ENCODE measurements around the gene WDFY4.

WDFY4 gene

GRCh38 chr10:48856855-48857254, 172.2 kb downstream of the WDFY4 start:
- H3K4me3 ChIP-seq (ENCODE audit: low read depth, low read length): no peak overlapping the region
- H3K4me1 ChIP-seq: no peaks in the 10 kb centered on the region
- H3K27me3 ChIP-seq: no peaks in the 10 kb centered on the region; the same call in 1 of the 2 replicates
- no peaks in the 10 kb centered on the region for H3K9me3 ChIP-seq
- TF ChIP-seq, protein P1, sequence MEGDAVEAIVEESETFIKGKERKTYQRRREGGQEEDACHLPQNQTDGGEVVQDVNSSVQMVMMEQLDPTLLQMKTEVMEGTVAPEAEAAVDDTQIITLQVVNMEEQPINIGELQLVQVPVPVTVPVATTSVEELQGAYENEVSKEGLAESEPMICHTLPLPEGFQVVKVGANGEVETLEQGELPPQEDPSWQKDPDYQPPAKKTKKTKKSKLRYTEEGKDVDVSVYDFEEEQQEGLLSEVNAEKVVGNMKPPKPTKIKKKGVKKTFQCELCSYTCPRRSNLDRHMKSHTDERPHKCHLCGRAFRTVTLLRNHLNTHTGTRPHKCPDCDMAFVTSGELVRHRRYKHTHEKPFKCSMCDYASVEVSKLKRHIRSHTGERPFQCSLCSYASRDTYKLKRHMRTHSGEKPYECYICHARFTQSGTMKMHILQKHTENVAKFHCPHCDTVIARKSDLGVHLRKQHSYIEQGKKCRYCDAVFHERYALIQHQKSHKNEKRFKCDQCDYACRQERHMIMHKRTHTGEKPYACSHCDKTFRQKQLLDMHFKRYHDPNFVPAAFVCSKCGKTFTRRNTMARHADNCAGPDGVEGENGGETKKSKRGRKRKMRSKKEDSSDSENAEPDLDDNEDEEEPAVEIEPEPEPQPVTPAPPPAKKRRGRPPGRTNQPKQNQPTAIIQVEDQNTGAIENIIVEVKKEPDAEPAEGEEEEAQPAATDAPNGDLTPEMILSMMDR (IDR thresholded peaks at IDR 0.05; ENCODE audit: low read depth, low read length): no peak
- H3K36me3 ChIP-seq: no peaks in the 10 kb centered on the region
- DNase-seq: no peak

- no peak for DNase-seq
- TF ChIP-seq, protein P1 (IDR thresholded peaks at IDR 0.05; ENCODE audit: low read depth, low read length): no peak
- H3K27me3 ChIP-seq: no peaks in the 10 kb centered on the region
- no peaks in the 10 kb centered on the region for H3K9me3 ChIP-seq
- no peak overlapping the region for H3K4me3 ChIP-seq (ENCODE audit: low read depth, low read length)
- H3K36me3 ChIP-seq: no peaks in the 10 kb centered on the region
- no peaks in the 10 kb centered on the region for H3K4me1 ChIP-seq
Measured at GRCh38 chr10:48872234-48872633, 187.6 kb downstream of the WDFY4 start.

GRCh38 chr10:48878091-48878490, 193.4 kb downstream of the WDFY4 start:
- TF ChIP-seq, protein P1 (IDR thresholded peaks at IDR 0.05; ENCODE audit: low read depth, low read length): no peak
- Histone ChIP-seq H3K27me3 (no peaks in the 10 kb centered on the region), H3K4me3 (ENCODE audit: low read depth, low read length) (no peak overlapping the region), H3K4me1 (no peaks in the 10 kb centered on the region), H3K36me3 (no peaks in the 10 kb centered on the region), H3K9me3 (no peaks in the 10 kb centered on the region)
- DNase-seq: no peak

DNA sequence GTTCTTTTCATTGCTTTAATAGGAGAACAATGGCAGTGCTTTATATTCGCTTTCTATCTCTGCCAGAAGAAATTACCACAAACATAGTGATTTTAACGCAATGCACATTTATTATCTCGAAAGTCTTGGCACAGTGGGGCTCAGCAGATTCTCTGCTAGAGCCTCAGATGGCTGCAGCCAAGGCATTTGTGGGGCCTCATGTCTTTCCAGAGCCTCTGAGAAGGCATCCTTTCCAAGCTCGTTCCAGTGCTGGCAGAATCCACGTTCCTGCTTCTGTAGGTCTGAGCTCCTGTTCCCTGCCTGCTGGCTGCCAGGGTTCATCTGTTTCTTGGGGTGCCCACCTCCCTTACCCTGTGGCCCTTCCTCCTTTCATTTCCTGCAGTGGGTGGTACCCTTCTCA, 194.8 kb downstream of the WDFY4 start:
- no peaks in the 10 kb centered on the region for H3K9me3 ChIP-seq
- no peaks in the 10 kb centered on the region for H3K4me1 ChIP-seq
- H3K4me3 ChIP-seq (ENCODE audit: low read depth, low read length): no peak overlapping the region
- H3K27me3 ChIP-seq: no peaks in the 10 kb centered on the region
- TF ChIP-seq, protein P1 (IDR thresholded peaks at IDR 0.05; ENCODE audit: low read depth, low read length): no peak
- no peaks in the 10 kb centered on the region for H3K36me3 ChIP-seq
- DNase-seq: no peak

- H3K9me3 ChIP-seq: no peaks in the 10 kb centered on the region
- DNase-seq: no peak
- no peak overlapping the region for H3K4me3 ChIP-seq (ENCODE audit: low read depth, low read length)
- no peaks in the 10 kb centered on the region for H3K36me3 ChIP-seq
- H3K4me1 ChIP-seq: no peaks in the 10 kb centered on the region
- TF ChIP-seq, protein P1 (IDR thresholded peaks at IDR 0.05; ENCODE audit: low read depth, low read length): no peak
- H3K27me3 ChIP-seq: no peaks in the 10 kb centered on the region
Measured at GRCh38 chr10:48880016-48880705, 195.5 kb downstream of the WDFY4 start.

DNA sequence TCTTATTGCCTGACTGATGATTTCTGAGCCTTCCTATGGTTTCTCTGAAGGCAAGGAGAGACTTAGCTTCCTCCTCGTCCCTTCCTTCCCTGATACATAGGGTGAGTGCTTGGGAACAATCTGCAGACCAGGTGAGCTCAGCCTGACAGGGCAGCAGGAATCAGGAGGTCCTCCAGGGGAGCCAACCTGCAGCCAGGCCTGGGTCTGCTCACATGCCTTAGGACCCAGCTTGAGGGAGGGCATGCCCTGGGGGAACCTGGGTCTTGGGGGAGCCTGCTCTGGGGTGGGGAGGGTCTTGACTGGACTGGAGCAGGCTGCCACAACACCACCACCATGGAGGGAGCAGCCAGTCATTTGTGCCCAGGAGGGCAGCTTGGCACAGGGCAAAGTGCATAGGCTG, 197.3 kb downstream of the WDFY4 start:
- no peak for DNase-seq
- Histone ChIP-seq H3K4me1 (no peaks in the 10 kb centered on the region), H3K4me3 (ENCODE audit: low read depth, low read length) (no peak overlapping the region), H3K27me3 (no peaks in the 10 kb centered on the region), H3K36me3 (no peaks in the 10 kb centered on the region), H3K9me3 (no peaks in the 10 kb centered on the region)
- TF ChIP-seq, protein P1 (IDR thresholded peaks at IDR 0.05; ENCODE audit: low read depth, low read length): no peak
